Calu3 (cell line): ENCODE data around the gene C19orf81. TPM values are rescaled to one million over a fixed set of nuclear protein-coding genes. Genes with fewer than 3 reads are reported as not detected.

Experiments
- BruUV-seq: library from RNA; stranded (reverse); fragments of 400-500 nt; replicated peaks from 2 replicates; lab custom pipeline; 2021; lab: Mats Ljungman, UMichigan
- CTCF ChIA-PET: fragments of 300-600 bp; sonication (Branson Sonifier 250); formaldehyde crosslinking; loops from one replicate; lab custom pipeline; 2022; ENCODE audit warnings: antibody characterized with exemption; lab: Charles Lee
- DNase-seq: peaks from one replicate; pipeline ENCODE4 v3.0.0; 2022
- H3K27ac Mint-ChIP-seq: one replicate; pipeline ENCODE4 v1.8.0; 2022; ENCODE audit warnings: mixed read lengths; ENCODE audit not compliant: unreplicated experiment
- H3K27me3 Mint-ChIP-seq: one replicate; pipeline ENCODE4 v1.8.0; 2022; ENCODE audit warnings: mixed read lengths; ENCODE audit not compliant: unreplicated experiment
- H3K36me3 Mint-ChIP-seq: one replicate; pipeline ENCODE4 v1.8.0; 2022; ENCODE audit warnings: mild to moderate bottlenecking, moderate library complexity, mixed read lengths; ENCODE audit not compliant: insufficient read depth, unreplicated experiment
- H3K4me1 Mint-ChIP-seq: one replicate; pipeline ENCODE4 v1.8.0; 2022; ENCODE audit warnings: mild to moderate bottlenecking, low read depth, mixed read lengths; ENCODE audit not compliant: unreplicated experiment
- H3K4me3 Mint-ChIP-seq: one replicate; pipeline ENCODE4 v1.8.0; 2022; ENCODE audit warnings: mild to moderate bottlenecking, low read depth, moderate library complexity, mixed read lengths; ENCODE audit not compliant: unreplicated experiment
- H3K9me3 Mint-ChIP-seq: one replicate; pipeline ENCODE4 v1.8.0; 2022; ENCODE audit warnings: low read depth, mixed read lengths; ENCODE audit not compliant: unreplicated experiment
- intact Hi-C: fragments of 100-400 bp; cut with micrococcal nuclease; formaldehyde crosslinking; loops from one replicate; pipeline ENCODE4 v1.10.0; 2022; ENCODE audit not compliant: unreplicated experiment
- total RNA-seq: library from RNA; stranded (reverse); gene quantifications from 2 replicates; pipeline ENCODE4 v1.2.3, GENCODE V29; 2022
- TF ChIP-seq, protein P1 (sequence below): fragments of 200-600 bp; IDR thresholded peaks from one replicate; pipeline ENCODE4 v1.8.0; 2022; ENCODE audit warnings: antibody characterized with exemption; ENCODE audit not compliant: unreplicated experiment

The C19orf81 gene
- total RNA-seq, 1 experiment from 2014 or later = not detected

DNA sequence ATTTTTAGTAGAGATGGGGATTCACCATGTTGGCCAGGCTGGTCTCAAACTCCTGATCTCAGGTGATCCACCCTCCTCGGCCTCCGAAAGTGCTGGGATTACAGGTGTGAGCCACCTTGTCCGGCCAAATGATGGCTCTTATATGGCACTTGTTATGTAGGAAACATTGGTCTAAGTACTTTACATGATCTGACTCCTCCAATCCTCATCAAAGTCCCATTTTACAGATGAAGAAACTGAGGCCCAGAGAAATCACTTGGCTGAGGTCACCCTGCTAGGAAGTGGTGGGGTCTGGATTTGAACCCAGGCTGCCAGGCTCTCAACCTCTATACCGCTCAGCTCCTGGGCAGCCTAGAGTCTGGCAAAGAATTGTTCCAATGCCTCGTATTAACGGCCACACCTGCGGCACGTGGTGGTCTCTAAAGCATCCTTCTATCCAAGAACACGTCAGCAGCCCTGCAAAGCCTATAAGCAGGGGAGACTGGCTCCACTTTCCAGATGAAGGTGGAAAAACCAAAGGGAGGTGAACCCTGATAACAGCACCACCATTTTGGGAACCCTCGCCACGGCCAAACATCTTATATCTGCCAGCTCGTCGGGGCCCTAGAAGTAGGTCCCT lies 52.2 kb downstream of the C19orf81 start:
- intact Hi-C loops = no loop called here
- CTCF ChIA-PET = no interaction called here

DNA sequence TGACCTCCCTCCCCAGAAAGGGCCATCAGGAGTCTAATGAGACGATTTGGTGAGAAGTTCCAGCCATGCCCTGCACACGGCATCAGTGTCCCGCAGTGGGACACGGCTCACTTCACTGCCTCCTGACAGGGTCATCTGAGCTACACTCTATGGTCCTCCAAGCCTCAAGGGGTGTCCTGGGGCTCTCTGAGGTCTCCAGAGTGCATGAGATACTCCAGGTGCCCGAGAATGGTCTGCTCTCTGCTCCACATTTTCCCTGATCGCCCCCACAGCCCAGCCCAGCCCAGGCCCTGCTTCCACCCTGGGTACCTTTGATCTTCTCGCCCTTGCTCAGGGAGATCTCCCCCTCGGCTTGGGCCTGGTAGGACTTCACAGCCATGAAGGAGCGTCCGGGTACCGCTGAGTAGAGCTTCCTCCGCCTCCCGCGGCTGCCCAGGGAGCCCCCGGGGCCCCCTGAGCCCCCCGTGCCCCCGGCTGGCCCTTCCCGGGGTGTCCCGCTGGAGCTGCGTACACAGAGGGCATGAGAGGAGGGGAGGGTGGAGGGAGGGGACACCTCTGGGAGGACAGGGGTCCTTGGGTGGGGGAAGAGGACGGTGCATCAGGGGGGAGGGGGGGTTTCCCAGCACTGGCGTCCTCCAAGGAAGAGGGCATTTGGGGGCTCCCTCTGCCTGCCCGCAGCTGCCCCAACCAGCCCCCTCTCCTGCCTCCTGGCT lies 53.1 kb downstream of the C19orf81 start:
- no peak overlapping the region for H3K4me3 Mint-ChIP-seq
- TF ChIP-seq, protein P1, sequence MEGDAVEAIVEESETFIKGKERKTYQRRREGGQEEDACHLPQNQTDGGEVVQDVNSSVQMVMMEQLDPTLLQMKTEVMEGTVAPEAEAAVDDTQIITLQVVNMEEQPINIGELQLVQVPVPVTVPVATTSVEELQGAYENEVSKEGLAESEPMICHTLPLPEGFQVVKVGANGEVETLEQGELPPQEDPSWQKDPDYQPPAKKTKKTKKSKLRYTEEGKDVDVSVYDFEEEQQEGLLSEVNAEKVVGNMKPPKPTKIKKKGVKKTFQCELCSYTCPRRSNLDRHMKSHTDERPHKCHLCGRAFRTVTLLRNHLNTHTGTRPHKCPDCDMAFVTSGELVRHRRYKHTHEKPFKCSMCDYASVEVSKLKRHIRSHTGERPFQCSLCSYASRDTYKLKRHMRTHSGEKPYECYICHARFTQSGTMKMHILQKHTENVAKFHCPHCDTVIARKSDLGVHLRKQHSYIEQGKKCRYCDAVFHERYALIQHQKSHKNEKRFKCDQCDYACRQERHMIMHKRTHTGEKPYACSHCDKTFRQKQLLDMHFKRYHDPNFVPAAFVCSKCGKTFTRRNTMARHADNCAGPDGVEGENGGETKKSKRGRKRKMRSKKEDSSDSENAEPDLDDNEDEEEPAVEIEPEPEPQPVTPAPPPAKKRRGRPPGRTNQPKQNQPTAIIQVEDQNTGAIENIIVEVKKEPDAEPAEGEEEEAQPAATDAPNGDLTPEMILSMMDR = no peak
- peaks cover 91% of the 10 kb centered on the region for H3K27me3 Mint-ChIP-seq
- no peaks in the 10 kb centered on the region for H3K9me3 Mint-ChIP-seq
- no peaks in the 10 kb centered on the region for H3K4me1 Mint-ChIP-seq
- CTCF ChIA-PET = interaction anchor here (0.7 kb wide), 1 partner anchor 10 kb away, joined by 3 read pairs; no protein-coding TSS in a partner anchor
- no peak for DNase-seq
- H3K27ac Mint-ChIP-seq = no peak overlapping the region
- no peaks in the 10 kb centered on the region for H3K36me3 Mint-ChIP-seq
- BruUV-seq = no TSS peak
- intact Hi-C loops = no loop called here

More for the DNA sequence above, 52.2 kb downstream of the C19orf81 start:
- H3K9me3 Mint-ChIP-seq = no peaks in the 10 kb centered on the region
- no peaks in the 10 kb centered on the region for H3K36me3 Mint-ChIP-seq
- no peak for DNase-seq
- H3K27me3 Mint-ChIP-seq = peaks cover 91% of the 10 kb centered on the region
- TF ChIP-seq, protein P1 = no peak
- H3K27ac Mint-ChIP-seq = no peak overlapping the region
- H3K4me3 Mint-ChIP-seq = no peak overlapping the region
- H3K4me1 Mint-ChIP-seq = no peaks in the 10 kb centered on the region
- no TSS peak for BruUV-seq

DNA sequence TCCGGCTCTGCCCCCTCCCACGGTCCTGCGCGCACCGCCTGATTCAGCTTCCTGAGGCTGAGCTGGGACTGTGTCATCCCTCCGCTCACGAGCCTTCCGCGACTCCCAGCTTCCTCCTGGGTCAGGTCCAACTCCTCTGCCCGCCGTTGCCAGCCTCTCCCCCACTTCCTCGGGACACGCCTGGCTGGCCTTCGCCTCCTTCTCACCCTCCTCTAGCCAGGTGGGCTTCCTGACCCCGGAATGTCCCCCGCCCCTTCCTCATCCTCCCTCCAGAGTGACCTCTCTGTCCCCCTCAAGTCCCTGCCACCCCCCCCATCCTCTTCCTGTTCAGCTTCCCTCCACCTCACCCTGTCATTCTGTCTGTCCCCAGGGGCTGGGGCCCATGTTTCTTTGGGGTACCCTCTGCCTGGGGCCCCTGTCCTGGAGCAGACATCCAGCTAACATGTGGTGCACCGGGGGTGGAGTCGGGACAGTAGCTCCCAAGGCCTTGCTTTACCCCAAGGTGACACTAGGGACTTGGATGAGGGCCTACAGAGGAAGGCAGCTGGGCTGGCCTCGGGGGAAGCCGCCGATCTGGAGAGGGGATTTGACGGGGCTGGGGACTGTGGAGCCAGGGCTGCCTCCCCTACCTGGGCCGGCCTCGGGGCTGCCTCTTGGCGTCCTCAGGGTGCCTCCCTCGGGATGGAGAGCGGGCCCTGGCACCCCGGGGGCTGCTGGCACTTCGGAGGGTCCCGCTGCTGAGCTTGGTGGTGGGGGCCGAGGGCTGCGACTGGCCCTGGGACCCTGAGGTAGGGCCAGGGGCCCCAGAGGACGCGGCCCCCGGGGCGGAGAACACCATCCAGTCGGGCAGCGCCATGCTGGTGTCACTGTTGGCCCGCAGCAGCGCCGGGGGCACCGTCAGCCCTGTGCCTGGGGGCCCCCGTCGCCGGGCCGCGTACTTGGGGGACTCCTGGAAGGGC lies 53.9 kb downstream of the C19orf81 start:
- intact Hi-C loops = no loop called here
- Mint-ChIP-seq H3K4me3 (no peak overlapping the region), H3K4me1 (no peaks in the 10 kb centered on the region), H3K9me3 (no peaks in the 10 kb centered on the region), H3K27ac (no peak overlapping the region), H3K27me3 (peaks cover 91% of the 10 kb centered on the region), H3K36me3 (no peaks in the 10 kb centered on the region)
- CTCF ChIA-PET = interaction anchor here (0.7 to 1.9 kb wide), 10 partner anchors 8 to 393 kb away, joined by 3 to 25 read pairs (median 4); no protein-coding TSS in a partner anchor
- no peak for DNase-seq
- TF ChIP-seq, protein P1 = peak; percentile 11
- no TSS peak for BruUV-seq
